IMR-90 (cell line): ENCODE data around the gene PTPRN2. TPM values are rescaled to one million over a fixed set of nuclear protein-coding genes. Genes with fewer than 3 reads are reported as not detected.

Source experiments
- ATAC-seq: fragments of 200-7000 bp; cut with Tn5 transposase; 2 replicates; pipeline ENCODE4 v1.9.1; 2020; ENCODE audit warnings: low read depth, mild to moderate bottlenecking, moderate library complexity
- BruUV-seq: library from RNA; stranded (reverse); fragments of 400-500 nt; replicated peaks from 2 replicates; lab custom pipeline; 2021; lab: Mats Ljungman, UMichigan
- CTCF ChIA-PET: fragments of 300-600 bp; formaldehyde crosslinking; extraction: SDS; loops from one replicate; lab custom pipeline; 2021; ENCODE audit warnings: antibody characterized with exemption; lab: Yijun Ruan, JAX
- POLR2A ChIA-PET: fragments of 300-600 bp; sonication (Branson Sonifier 250); formaldehyde crosslinking; loops from one replicate; lab custom pipeline; 2022; ENCODE audit warnings: antibody characterized with exemption; ENCODE audit not compliant: unreplicated experiment; lab: Charles Lee
- DNase-seq: peaks from one replicate; pipeline ENCODE4 v3.0.0; 2013
- H2AFZ ChIP-seq: replicated peaks from 2 replicates; pipeline ENCODE3; 2013; ENCODE audit warnings: low read length, mild to moderate bottlenecking; ENCODE audit not compliant: poor library complexity
- H2AK5ac ChIP-seq: 2 replicates; pipeline ENCODE4 v1.6.1; 2013; ENCODE audit warnings: low read depth, low read length, inconsistent platforms
- H2AK9ac ChIP-seq: replicated peaks from 2 replicates; pipeline ENCODE3; 2013; ENCODE audit warnings: mild to moderate bottlenecking, low read depth, low read length, moderate library complexity; ENCODE audit not compliant: poor library complexity
- H2BK120ac ChIP-seq: 2 replicates; pipeline ENCODE4 v1.6.1; 2013; ENCODE audit warnings: low read depth, low read length, inconsistent platforms
- H2BK15ac ChIP-seq: 3 replicates; pipeline ENCODE4 v1.6.1; 2013; ENCODE audit warnings: low read depth, low read length, inconsistent platforms
- H2BK20ac ChIP-seq: 2 replicates; pipeline ENCODE4 v1.6.1; 2013; ENCODE audit warnings: low read depth, mild to moderate bottlenecking, inconsistent platforms, low read length, moderate library complexity
- H2BK5ac ChIP-seq: 2 replicates; pipeline ENCODE4 v1.6.1; 2013; ENCODE audit warnings: mild to moderate bottlenecking, low read depth, low read length, inconsistent platforms; ENCODE audit not compliant: poor library complexity, severe bottlenecking
- H3K14ac ChIP-seq: replicated peaks from 2 replicates; pipeline ENCODE4 v1.6.1; 2013; ENCODE audit warnings: low read depth, low read length, inconsistent platforms
- H3K18ac ChIP-seq: 2 replicates; pipeline ENCODE4 v1.6.1; 2013; ENCODE audit warnings: low read depth, low read length, control low read depth
- H3K23ac ChIP-seq: 2 replicates; pipeline ENCODE4 v1.6.1; 2013; ENCODE audit warnings: low read depth, low read length, inconsistent platforms
- H3K27ac ChIP-seq: 2 replicates; pipeline ENCODE4 v1.5.1; 2013; ENCODE audit warnings: mild to moderate bottlenecking, control low read depth, low read length; ENCODE audit not compliant: insufficient read depth
- H3K27me3 ChIP-seq: 2 replicates; pipeline ENCODE4 v1.6.1; 2013; ENCODE audit warnings: low read length; ENCODE audit not compliant: control insufficient read depth, insufficient read depth
- H3K36me3 ChIP-seq: 2 replicates; pipeline ENCODE4 v1.6.1; 2013; ENCODE audit warnings: low read length, mixed read lengths; ENCODE audit not compliant: control insufficient read depth, insufficient read depth
- H3K4ac ChIP-seq: 2 replicates; pipeline ENCODE4 v1.6.1; 2013; ENCODE audit warnings: low read depth, low read length, inconsistent platforms
- H3K4me1 ChIP-seq: 2 replicates; pipeline ENCODE4 v1.6.1; 2013; ENCODE audit warnings: low read length, mixed read lengths; ENCODE audit not compliant: control insufficient read depth, insufficient read depth
- H3K4me2 ChIP-seq: 2 replicates; pipeline ENCODE4 v1.6.1; 2013; ENCODE audit warnings: low read depth, mild to moderate bottlenecking, control low read depth, low read length, moderate library complexity
- H3K4me3 ChIP-seq: 2 replicates; pipeline ENCODE4 v1.5.1; 2013; ENCODE audit warnings: low read depth, mild to moderate bottlenecking, control low read depth, low read length, moderate library complexity; ENCODE audit not compliant: insufficient read depth
- H3K56ac ChIP-seq: 2 replicates; pipeline ENCODE4 v1.6.1; 2013; ENCODE audit warnings: low read length, inconsistent platforms; ENCODE audit not compliant: insufficient read depth; ENCODE audit errors: extremely low read depth
- H3K79me1 ChIP-seq, 2 experiments: 2 replicates each; pipeline ENCODE4 v1.6.1; 2013; ENCODE audit warnings: low read length in 2 of 2, inconsistent platforms in 1 of 2, low read depth in 1 of 2
- H3K9ac ChIP-seq: 2 replicates; pipeline ENCODE4 v1.6.1; 2013; ENCODE audit warnings: low read depth, low read length, control low read depth
- H3K9me1 ChIP-seq: 2 replicates; pipeline ENCODE4 v1.6.1; 2013; ENCODE audit warnings: low read length, inconsistent platforms; ENCODE audit not compliant: insufficient read depth
- H3K9me3 ChIP-seq: 2 replicates; pipeline ENCODE4 v1.6.1; 2013; ENCODE audit warnings: low read length; ENCODE audit not compliant: control insufficient read depth, insufficient read depth
- H4K20me1 ChIP-seq: 2 replicates; pipeline ENCODE4 v1.6.1; 2013; ENCODE audit warnings: low read length, inconsistent platforms; ENCODE audit not compliant: insufficient read depth
- H4K5ac ChIP-seq: 2 replicates; pipeline ENCODE4 v1.6.1; 2013; ENCODE audit warnings: mild to moderate bottlenecking, low read depth, low read length, control low read depth
- H4K8ac ChIP-seq, 2 experiments: 2 replicates each; pipeline ENCODE4 v1.6.1; 2013; ENCODE audit warnings: low read depth in 2 of 2, low read length in 2 of 2, control low read depth in 1 of 2, inconsistent platforms in 1 of 2
- H4K91ac ChIP-seq: 2 replicates; pipeline ENCODE4 v1.6.1; 2013; ENCODE audit warnings: low read depth, low read length, inconsistent platforms; ENCODE audit not compliant: insufficient read depth
- POLR2A ChIP-seq: IDR thresholded peaks from 2 replicates; pipeline ENCODE4 v1.6.1; 2012; ENCODE audit warnings: mild to moderate bottlenecking, low read depth, low read length
- RFX5 ChIP-seq: IDR thresholded peaks from 2 replicates; pipeline ENCODE4 v1.8.0; 2012; ENCODE audit warnings: low read depth, mild to moderate bottlenecking, low read length, moderate library complexity
- SMC3 ChIP-seq: fragments of 150-350 bp; IDR thresholded peaks from 2 replicates; pipeline ENCODE4 v1.6.1; 2016; ENCODE audit warnings: low read depth, mild to moderate bottlenecking, antibody characterized with exemption, low read length, moderate library complexity
- WGBS, 2 experiments: methylation state at CpG; one replicate each; pipeline versions ENCODE4 v1.1.5 to v1.1.7; 2013; ENCODE audit warnings: missing lambda C conversion rate in 2 of 2; ENCODE audit not compliant: insufficient read length in 1 of 2; ENCODE audit errors: extremely low coverage in 2 of 2; 5-methylcytosine and 5-hydroxymethylcytosine counted together
- dilution Hi-C: fragments of 300-500 bp; cut with HindIII; formaldehyde crosslinking; loops from one replicate; pipeline ENCODE4 v1.14.3; 2018; ENCODE audit warnings: low sequenced_read_pairs; ENCODE audit not compliant: unreplicated experiment
- in situ Hi-C: fragments of 300-500 bp; cut with MboI; formaldehyde crosslinking; loops from 3 replicates; pipeline ENCODE4 v1.14.3; 2019; ENCODE audit warnings: low sequenced_read_pairs, inconsistent platforms, mixed read lengths
- intact Hi-C: fragments of 100-400 bp; cut with micrococcal nuclease; formaldehyde crosslinking; loops from 2 replicates; pipeline ENCODE4 v1.10.0; 2022
- polyA plus RNA-seq, 3 experiments: library from polyadenylated mRNA; depleted of rRNA; stranded (reverse); fragments of >200 nt; gene quantifications; 2 replicates each; pipeline ENCODE4 v1.2.3, GENCODE V29; 2012; ENCODE audit warnings: low replicate concordance in 1 of 3
- total RNA-seq: library from RNA; depleted of rRNA; stranded (reverse); fragments of >200 nt; gene quantifications from 2 replicates; pipeline ENCODE4 v1.2.3, GENCODE V29; 2012
- TF ChIP-seq, protein P1 (sequence below): fragments of 150-350 bp; IDR thresholded peaks from 2 replicates; pipeline ENCODE4 v1.6.1; 2017; ENCODE audit warnings: mild to moderate bottlenecking, antibody characterized with exemption, low read length, low read depth

Gene PTPRN2
- total and polyA plus RNA-seq, 2 of the 4 experiments (the other 2 are of a cell fraction) = 0.03 TPM; not detected in 1

DNA sequence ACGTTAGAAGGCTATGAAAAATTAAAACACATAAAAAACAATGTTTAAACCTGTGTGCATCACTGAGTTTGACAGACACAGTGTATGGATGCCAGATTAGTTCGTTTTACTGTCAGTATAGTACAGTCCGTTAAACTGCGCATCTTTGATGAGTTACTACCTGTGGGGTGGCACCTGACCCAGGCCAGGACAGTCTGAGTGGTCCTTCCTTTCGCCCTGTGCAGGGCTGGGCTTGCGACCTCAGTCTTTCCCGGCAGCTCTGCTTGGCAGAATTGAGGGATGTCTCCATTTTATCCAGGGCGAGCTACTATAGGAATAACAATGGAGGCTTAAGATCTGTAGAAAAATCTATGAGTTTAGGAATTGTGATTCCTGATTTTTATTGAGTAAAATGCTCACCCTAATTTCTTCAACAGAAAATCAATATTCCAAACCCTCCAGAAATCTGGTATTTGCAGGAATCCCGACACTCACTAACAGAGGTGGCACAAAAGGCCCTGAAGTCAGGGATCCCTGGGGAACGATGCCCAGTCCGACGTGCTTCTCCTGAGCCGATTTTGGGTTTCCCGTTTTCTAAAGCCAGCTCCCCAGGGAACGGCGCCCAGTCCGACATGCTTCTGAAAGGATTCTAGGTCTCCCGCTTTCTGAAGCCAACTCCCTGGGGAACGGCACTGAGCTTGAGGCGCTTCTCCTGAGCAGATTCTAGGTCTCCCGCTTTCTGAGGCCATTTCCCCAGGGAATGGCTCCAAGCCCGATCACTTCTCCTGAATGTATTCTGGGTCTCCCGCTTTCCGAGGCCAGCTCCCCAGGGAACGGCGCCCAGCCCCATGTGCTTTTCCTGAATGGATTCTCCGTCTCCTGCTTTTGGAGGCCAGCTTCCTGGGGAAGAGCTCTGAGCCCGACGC lies 873.2 kb downstream of the PTPRN2 start:
- Histone ChIP-seq H3K27me3 (no peaks in the 10 kb centered on the region), H3K9ac (no peak overlapping the region), H3K14ac (no peak overlapping the region), H2AK9ac (no peak overlapping the region), H2BK15ac (no peak overlapping the region), H3K4me3 (no peak overlapping the region), H3K56ac (no peak overlapping the region), H3K9me3 (peaks cover 52% of the 10 kb centered on the region), H3K9me1 (no peaks in the 10 kb centered on the region), H2AFZ (no peak overlapping the region), H3K18ac (no peak overlapping the region), H4K20me1 (no peaks in the 10 kb centered on the region), H3K27ac (no peak overlapping the region), H3K79me1 (no peaks in the 10 kb centered on the region), H4K5ac (no peak overlapping the region), H4K8ac (no peak overlapping the region), H2BK5ac (no peak overlapping the region), H2AK5ac (no peak overlapping the region), H3K4ac (no peak overlapping the region), H3K4me1 (no peaks in the 10 kb centered on the region), H3K23ac (no peak overlapping the region), H3K4me2 (no peak overlapping the region), H4K91ac (no peak overlapping the region), H3K36me3 (no peaks in the 10 kb centered on the region), H2BK120ac (no peak overlapping the region), H2BK20ac (no peak overlapping the region)
- no peak for ATAC-seq
- in situ Hi-C loops = no loop called here
- no TSS peak for BruUV-seq
- POLR2A ChIA-PET = no interaction called here
- dilution Hi-C loops = no loop called here
- DNase-seq = no peak
- 69% methylated on average over 18 of the region's 29 CpGs; no CpG with 5 or more reads in 1 of the 2 experiments for WGBS, 2 experiments
- TF ChIP-seq POLR2A (no peak), SMC3 (no peak), RFX5 (no peak)
- TF ChIP-seq, protein P1, sequence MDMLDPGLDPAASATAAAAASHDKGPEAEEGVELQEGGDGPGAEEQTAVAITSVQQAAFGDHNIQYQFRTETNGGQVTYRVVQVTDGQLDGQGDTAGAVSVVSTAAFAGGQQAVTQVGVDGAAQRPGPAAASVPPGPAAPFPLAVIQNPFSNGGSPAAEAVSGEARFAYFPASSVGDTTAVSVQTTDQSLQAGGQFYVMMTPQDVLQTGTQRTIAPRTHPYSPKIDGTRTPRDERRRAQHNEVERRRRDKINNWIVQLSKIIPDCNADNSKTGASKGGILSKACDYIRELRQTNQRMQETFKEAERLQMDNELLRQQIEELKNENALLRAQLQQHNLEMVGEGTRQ = no peak
- intact Hi-C loops = no loop called here
- CTCF ChIA-PET = no interaction called here
